ENCODE data around the gene PLBD1.

PLBD1 gene

DNA sequence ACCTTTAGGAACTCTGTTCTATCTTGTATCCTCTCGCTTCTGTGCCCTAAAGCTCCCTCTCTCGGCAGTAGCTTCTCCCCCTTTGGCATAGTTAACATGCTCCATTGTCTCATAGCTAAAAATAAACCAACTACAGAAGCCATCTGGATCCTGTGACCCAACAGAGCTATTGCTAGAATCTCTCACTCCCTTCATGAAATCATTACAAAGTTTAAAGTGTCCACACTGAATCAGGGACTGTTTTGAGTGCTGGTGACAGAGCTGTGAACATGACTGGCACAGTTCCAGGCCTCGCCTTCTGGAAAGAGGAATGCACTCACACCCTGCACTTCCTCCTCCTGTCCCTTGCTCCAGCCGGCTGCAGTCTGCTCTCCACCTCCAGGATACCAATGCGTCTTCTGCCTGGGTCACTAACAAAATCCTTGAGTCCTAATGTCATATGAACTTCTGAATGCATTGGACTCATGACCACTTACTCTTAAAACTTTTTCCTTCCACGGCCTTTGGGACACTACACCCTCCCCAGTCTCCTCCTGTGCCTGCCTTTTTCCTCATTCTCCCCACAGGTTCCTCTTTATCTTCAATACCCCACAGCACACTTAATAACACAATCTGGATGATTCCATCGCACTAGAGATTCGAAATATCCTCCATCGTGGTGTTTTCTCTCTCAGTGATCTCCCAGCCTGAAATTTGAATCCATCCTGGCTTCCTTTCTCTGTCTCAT is 13.2 kb downstream of the PLBD1 start:
- DNase-seq (ENCODE audit: extremely low read depth, low read depth): no peak
- TF ChIP-seq, protein P1, sequence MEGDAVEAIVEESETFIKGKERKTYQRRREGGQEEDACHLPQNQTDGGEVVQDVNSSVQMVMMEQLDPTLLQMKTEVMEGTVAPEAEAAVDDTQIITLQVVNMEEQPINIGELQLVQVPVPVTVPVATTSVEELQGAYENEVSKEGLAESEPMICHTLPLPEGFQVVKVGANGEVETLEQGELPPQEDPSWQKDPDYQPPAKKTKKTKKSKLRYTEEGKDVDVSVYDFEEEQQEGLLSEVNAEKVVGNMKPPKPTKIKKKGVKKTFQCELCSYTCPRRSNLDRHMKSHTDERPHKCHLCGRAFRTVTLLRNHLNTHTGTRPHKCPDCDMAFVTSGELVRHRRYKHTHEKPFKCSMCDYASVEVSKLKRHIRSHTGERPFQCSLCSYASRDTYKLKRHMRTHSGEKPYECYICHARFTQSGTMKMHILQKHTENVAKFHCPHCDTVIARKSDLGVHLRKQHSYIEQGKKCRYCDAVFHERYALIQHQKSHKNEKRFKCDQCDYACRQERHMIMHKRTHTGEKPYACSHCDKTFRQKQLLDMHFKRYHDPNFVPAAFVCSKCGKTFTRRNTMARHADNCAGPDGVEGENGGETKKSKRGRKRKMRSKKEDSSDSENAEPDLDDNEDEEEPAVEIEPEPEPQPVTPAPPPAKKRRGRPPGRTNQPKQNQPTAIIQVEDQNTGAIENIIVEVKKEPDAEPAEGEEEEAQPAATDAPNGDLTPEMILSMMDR (IDR thresholded peaks at IDR 0.05; ENCODE audit: low read depth, low read length): no peak

DNA sequence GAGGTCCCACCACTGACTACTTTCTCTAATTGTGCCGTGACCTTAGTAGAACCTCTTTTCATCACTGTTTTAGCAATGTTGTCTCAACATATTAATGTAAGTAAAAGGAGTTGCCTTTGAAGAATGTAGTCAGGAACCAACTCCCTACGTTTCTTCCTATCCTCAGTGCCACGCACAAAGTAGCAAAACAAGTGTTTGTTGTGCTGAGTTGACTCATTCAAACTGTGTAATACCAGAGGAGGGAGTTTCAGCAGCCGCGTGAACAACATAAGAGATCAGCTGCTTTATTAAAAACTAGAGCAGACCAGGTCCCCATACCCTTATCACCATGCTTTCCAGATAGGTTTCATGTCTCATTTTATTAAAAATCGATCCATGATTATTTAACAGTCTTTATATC is 19.1 kb downstream of the PLBD1 start:
- DNase-seq (ENCODE audit: extremely low read depth, low read depth): no peak
- TF ChIP-seq, protein P1 (IDR thresholded peaks at IDR 0.05; ENCODE audit: low read depth, low read length): no peak

DNA sequence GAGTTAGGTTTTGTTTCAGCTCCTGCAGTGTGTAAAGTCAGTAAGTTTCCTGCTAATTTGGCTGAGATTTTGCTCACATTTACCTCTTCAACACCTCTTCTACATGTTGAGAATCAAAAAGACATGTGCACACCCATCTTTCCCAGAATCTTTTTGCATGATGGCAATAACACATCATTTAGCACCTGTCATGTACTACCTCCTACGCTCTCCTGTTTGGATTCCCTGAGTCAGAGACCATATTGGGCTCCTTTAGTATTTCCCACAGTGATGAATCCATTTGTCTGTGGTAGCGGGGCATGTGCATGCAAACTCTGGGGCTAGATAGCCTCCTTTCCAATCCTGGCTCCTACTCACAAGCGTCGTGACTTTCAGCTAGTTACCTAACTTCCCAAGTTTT is 20.1 kb downstream of the PLBD1 start:
- DNase-seq (ENCODE audit: extremely low read depth, low read depth): no peak
- TF ChIP-seq, protein P1 (IDR thresholded peaks at IDR 0.05; ENCODE audit: low read depth, low read length): no peak

DNA sequence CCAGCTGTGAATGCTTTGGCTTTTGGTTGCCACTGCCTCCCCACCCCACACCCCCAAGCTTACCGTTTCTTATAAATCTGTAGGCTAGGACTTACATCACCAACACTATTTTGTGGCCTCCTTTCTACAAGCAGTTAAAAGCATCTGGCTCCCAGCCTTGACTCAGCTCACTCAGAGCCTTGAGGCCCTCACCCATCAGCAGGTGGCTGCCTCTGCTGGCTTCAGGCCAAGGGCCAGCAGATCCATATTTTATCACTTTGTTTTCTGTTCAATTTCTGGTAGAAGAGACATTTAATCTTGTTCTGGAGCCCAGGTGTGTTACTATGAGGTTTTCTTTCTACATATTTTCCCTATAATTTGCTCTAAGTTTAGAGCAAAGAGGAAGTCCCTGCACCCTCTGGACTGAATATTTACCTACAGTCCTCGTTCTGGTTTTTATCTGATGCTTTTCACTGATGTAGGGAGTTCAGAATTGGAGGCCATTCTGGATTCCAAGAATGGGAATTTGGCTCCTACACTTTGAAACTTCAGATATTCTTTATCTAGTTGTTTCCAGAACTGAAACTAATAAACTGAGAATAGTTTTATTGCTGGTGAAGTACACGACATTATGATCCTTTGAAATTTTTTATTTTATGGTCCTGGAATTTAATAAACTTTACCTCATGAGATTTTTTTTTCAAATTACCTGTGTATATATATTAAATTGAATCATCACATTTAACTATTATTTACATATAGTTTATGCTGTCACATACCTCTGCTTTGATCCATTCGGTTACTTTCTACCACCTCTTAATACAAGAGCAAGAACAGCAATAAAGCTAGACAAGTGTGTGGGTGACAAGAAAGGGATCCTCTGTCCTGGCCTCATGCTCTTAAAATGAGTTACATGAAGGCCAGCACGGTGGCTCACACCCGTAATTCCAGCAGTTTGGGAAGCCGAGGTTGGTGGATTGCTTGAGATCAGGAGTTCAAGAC is 22.2 kb downstream of the PLBD1 start:
- DNase-seq (ENCODE audit: extremely low read depth, low read depth): no peak

DNA sequence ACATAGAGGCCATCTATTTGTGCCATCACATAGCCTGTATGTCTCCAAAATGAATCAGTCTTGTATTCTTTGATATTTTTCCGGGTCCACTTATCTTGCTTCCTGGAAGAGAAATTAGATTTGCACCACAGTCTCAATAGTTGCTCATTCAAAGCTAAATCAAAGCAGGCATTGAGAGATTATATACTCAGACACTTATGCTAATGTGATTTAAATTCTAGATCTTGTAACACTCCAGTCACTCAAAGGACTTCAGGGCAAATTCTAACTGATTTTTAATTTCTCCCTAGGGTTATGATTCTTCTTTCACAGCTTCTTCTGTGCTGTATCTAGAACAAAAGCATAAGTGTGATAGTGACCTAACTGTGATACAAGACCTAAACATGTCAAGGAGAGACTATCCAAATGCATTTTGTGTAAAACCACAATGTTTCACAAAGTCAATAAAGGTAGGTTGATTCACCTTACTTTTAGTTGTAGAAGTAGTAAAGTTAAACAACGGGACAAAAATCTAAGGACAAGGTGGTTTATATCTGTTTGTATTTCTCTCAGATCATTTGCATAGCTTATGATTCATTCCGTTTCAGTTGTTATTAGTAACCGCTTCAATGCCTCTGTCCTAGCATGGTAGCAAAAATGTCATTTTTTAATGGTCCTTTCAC is 26.8 kb downstream of the PLBD1 start:
- TF ChIP-seq, protein P1 (IDR thresholded peaks at IDR 0.05; ENCODE audit: low read depth, low read length): no peak
- DNase-seq (ENCODE audit: extremely low read depth, low read depth): no peak

More for the DNA sequence above, 22.2 kb downstream of the PLBD1 start:
- TF ChIP-seq, protein P1 (IDR thresholded peaks at IDR 0.05; ENCODE audit: low read depth, low read length): no peak

DNA sequence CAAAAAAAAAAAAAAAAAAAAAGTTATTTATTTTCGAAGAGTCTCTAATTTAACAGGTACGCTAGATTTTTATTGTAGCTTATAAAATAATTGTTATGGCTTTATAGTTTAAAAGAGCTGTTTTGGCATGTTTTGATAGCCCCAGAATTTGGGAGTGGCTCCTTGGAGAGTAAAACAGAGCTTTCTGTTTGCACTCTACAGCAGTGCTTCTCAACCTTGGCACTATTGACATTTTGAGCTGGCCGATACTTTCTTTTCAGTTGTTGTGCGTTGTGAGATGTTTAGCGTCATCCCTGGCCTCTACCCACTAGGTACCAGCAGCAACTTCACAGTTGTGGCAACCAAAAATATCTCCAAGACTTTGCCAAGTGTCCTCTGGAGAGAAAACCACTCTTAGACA is 30.6 kb downstream of the PLBD1 start:
- DNase-seq (ENCODE audit: extremely low read depth, low read depth): no peak
- TF ChIP-seq, protein P1 (IDR thresholded peaks at IDR 0.05; ENCODE audit: low read depth, low read length): no peak
